H1 (cell line): Measurements from ENCODE around the gene USP3. TPM values are rescaled to one million over a fixed set of nuclear protein-coding genes. Genes with fewer than 3 reads are reported as not detected.

Source experiments
- CTCF ChIA-PET: fragments of 300-600 bp; sonication (Branson Sonifier 250); formaldehyde crosslinking; loops from one replicate; lab custom pipeline; 2021; ENCODE audit not compliant: partially characterized antibody; lab: Charles Lee
- POLR2A ChIA-PET: fragments of 300-600 bp; sonication (Branson Sonifier 250); formaldehyde crosslinking; loops from one replicate; lab custom pipeline; 2021; ENCODE audit warnings: inconsistent platforms; ENCODE audit not compliant: partially characterized antibody; lab: Charles Lee
- DNase-seq, 2 experiments: peaks; one replicate each; pipeline versions ENCODE4 v3.0.0 to v3.0.0-alpha.2; 2010 to 2022; ENCODE audit warnings: low spot score in 2 of 2, low read depth in 1 of 2, mixed read lengths in 1 of 2
- FAIRE-seq: peaks from 2 replicates; lab custom pipeline; 2011; peaks lifted over from hg19 to GRCh38; lab: Jason Lieb, UNC
- H2AFZ ChIP-seq: 2 replicates; pipeline ENCODE4 v1.8.1; 2012; ENCODE audit warnings: low read length, inconsistent platforms
- H2AK5ac ChIP-seq: 2 replicates; pipeline ENCODE4 v1.6.1; 2013; ENCODE audit warnings: low read depth, low read length
- H2BK120ac ChIP-seq: replicated peaks from 2 replicates; pipeline ENCODE3; 2013; ENCODE audit warnings: low read depth, low read length, inconsistent platforms
- H2BK12ac ChIP-seq: 2 replicates; pipeline ENCODE4 v1.6.1; 2013; ENCODE audit warnings: low read depth, low read length
- H2BK15ac ChIP-seq: 2 replicates; pipeline ENCODE4 v1.6.1; 2013; ENCODE audit warnings: low read length
- H2BK20ac ChIP-seq: 2 replicates; pipeline ENCODE4 v1.6.1; 2013; ENCODE audit warnings: low read length
- H2BK5ac ChIP-seq: 2 replicates; pipeline ENCODE4 v1.6.1; 2013; ENCODE audit warnings: low read depth, low read length
- H3K14ac ChIP-seq: 2 replicates; pipeline ENCODE4 v1.6.1; 2013; ENCODE audit warnings: inconsistent platforms; ENCODE audit not compliant: insufficient read length
- H3K18ac ChIP-seq: 2 replicates; pipeline ENCODE4 v1.6.1; 2013; ENCODE audit warnings: low read length; ENCODE audit errors: extremely low read depth
- H3K23ac ChIP-seq: 2 replicates; pipeline ENCODE4 v1.6.1; 2013; ENCODE audit warnings: inconsistent platforms; ENCODE audit not compliant: insufficient read length
- H3K23me2 ChIP-seq: 2 replicates; pipeline ENCODE4 v1.6.1; 2013; ENCODE audit warnings: low read depth, low read length
- H3K27ac ChIP-seq: 2 replicates; pipeline ENCODE4 v1.6.1; 2011; ENCODE audit warnings: low read depth, low read length, inconsistent platforms
- H3K27me3 ChIP-seq, 4 experiments: replicated peaks in 1 of 4; 1 replicate in 1 of 4; 2 replicates in 3 of 4; pipeline versions ENCODE4 v1.6.1 to v1.8.1; 2011 to 2013; ENCODE audit warnings: low read length in 3 of 4, mild to moderate bottlenecking in 3 of 4, inconsistent platforms in 2 of 4, mixed read lengths in 2 of 4, moderate library complexity in 1 of 4; ENCODE audit not compliant: control insufficient read depth in 3 of 4, insufficient read depth in 3 of 4; ENCODE audit errors: extremely low read depth in 1 of 4
- H3K36me3 ChIP-seq, 4 experiments: 2 replicates each; pipeline versions ENCODE4 v1.6.1 to v1.8.1; 2011 to 2013; ENCODE audit warnings: mild to moderate bottlenecking in 4 of 4, low read length in 3 of 4, moderate library complexity in 2 of 4, control low read depth in 1 of 4, inconsistent platforms in 1 of 4; ENCODE audit not compliant: insufficient read depth in 4 of 4, control insufficient read depth in 2 of 4
- H3K4ac ChIP-seq: replicated peaks from 2 replicates; pipeline ENCODE3; 2013; ENCODE audit warnings: low read length, low read depth, mixed read lengths, inconsistent platforms; ENCODE audit not compliant: insufficient read length
- H3K4me1 ChIP-seq, 4 experiments: replicated peaks in 1 of 4; 1 replicate in 1 of 4; 2 replicates in 3 of 4; pipeline versions ENCODE4 v1.6.1 to v1.8.1; 2011 to 2013; ENCODE audit warnings: low read length in 3 of 4, inconsistent platforms in 2 of 4, mixed read lengths in 1 of 4; ENCODE audit not compliant: insufficient read depth in 4 of 4, control insufficient read depth in 3 of 4
- H3K4me2 ChIP-seq, 2 experiments: 2 replicates each; pipeline versions ENCODE4 v1.6.1 to v1.8.1; 2011 to 2013; ENCODE audit warnings: low read depth in 2 of 2, low read length in 2 of 2, control low read depth in 1 of 2, inconsistent platforms in 1 of 2, mild to moderate bottlenecking in 1 of 2; ENCODE audit not compliant: insufficient read depth in 1 of 2
- H3K4me3 ChIP-seq, 4 experiments: fragments of 200-600, 300-600 bp in 1 of 4; sonication (generic), shearing (Covaris generic), sonication (Bioruptor Twin) in 1 of 4; 2 replicates each; pipeline versions ENCODE4 v1.5.1 to v1.8.1; 2011 to 2016; ENCODE audit warnings: low read length in 4 of 4, low read depth in 3 of 4, control low read depth in 2 of 4, inconsistent platforms in 2 of 4, mild to moderate bottlenecking in 2 of 4, mixed read lengths in 1 of 4, moderate library complexity in 1 of 4; ENCODE audit not compliant: insufficient read depth in 2 of 4; ENCODE audit errors: extremely low read depth in 1 of 4
- H3K56ac ChIP-seq: replicated peaks from 2 replicates; pipeline ENCODE3; 2013; ENCODE audit warnings: low read depth, mild to moderate bottlenecking, mixed read lengths, low read length, inconsistent platforms; ENCODE audit not compliant: insufficient read length
- H3K79me1 ChIP-seq: 2 replicates; pipeline ENCODE4 v1.6.1; 2013; ENCODE audit warnings: low read depth, low read length, control low read depth
- H3K79me2 ChIP-seq, 2 experiments: 2 replicates each; pipeline versions ENCODE4 v1.6.1 to v1.8.1; 2012 to 2013; ENCODE audit warnings: low read length in 2 of 2, mild to moderate bottlenecking in 2 of 2, inconsistent platforms in 1 of 2; ENCODE audit not compliant: insufficient read depth in 2 of 2, control insufficient read depth in 1 of 2
- H3K9ac ChIP-seq, 4 experiments: replicated peaks in 1 of 4; 1 replicate in 1 of 4; 2 replicates in 3 of 4; pipeline versions ENCODE4 v1.6.1 to v1.8.1; 2011 to 2013; ENCODE audit warnings: low read depth in 3 of 4, low read length in 3 of 4, control low read depth in 2 of 4, mild to moderate bottlenecking in 2 of 4, moderate library complexity in 2 of 4, inconsistent platforms in 1 of 4; ENCODE audit errors: extremely low read depth in 1 of 4
- H3K9me3 ChIP-seq, 2 experiments: 2 replicates each; pipeline versions ENCODE4 v1.6.1 to v1.8.1; 2012 to 2013; ENCODE audit warnings: mild to moderate bottlenecking in 2 of 2, moderate library complexity in 2 of 2, control low read depth in 1 of 2, inconsistent platforms in 1 of 2, low read depth in 1 of 2, low read length in 1 of 2, mixed read lengths in 1 of 2; ENCODE audit not compliant: insufficient read depth in 2 of 2
- H4K20me1 ChIP-seq, 2 experiments: replicated peaks in 1 of 2; 2 replicates each; pipeline versions ENCODE3 to v1.8.1; 2011 to 2013; ENCODE audit warnings: inconsistent platforms in 2 of 2, low read length in 2 of 2, mild to moderate bottlenecking in 1 of 2; ENCODE audit not compliant: insufficient read depth in 2 of 2, control insufficient read depth in 1 of 2
- H4K5ac ChIP-seq: 2 replicates; pipeline ENCODE4 v1.6.1; 2013; ENCODE audit warnings: low read length, low read depth, mixed read lengths, inconsistent platforms; ENCODE audit not compliant: insufficient read length
- H4K8ac ChIP-seq: 2 replicates; pipeline ENCODE4 v1.8.0; 2013; ENCODE audit warnings: mild to moderate bottlenecking, moderate library complexity, low read length, inconsistent platforms; ENCODE audit not compliant: insufficient read depth; ENCODE audit errors: extremely low read depth
- H4K91ac ChIP-seq: replicated peaks from 2 replicates; pipeline ENCODE3; 2013; ENCODE audit warnings: low read length, mixed read lengths, inconsistent platforms; ENCODE audit not compliant: insufficient read length
- CTCF ChIP-seq, 3 experiments: IDR thresholded peaks; 1 replicate in 2 of 3; 2 replicates in 1 of 3; pipeline versions ENCODE4 v1.5.1 to v1.6.1; 2011; ENCODE audit warnings: low read length in 3 of 3, mild to moderate bottlenecking in 3 of 3, inconsistent platforms in 2 of 3, low read depth in 1 of 3, moderate library complexity in 1 of 3; ENCODE audit not compliant: insufficient read depth in 1 of 3; ENCODE audit errors: control extremely low read depth in 1 of 3
- EP300 ChIP-seq, 2 experiments: IDR thresholded peaks; 1 replicate in 1 of 2; 2 replicates in 1 of 2; pipeline ENCODE4 v1.6.1; 2011 to 2012; ENCODE audit warnings: low read depth in 2 of 2, low read length in 2 of 2, mild to moderate bottlenecking in 2 of 2, borderline replicate concordance in 1 of 2, inconsistent platforms in 1 of 2, moderate library complexity in 1 of 2
- HDAC6 ChIP-seq: IDR thresholded peaks from one replicate; pipeline ENCODE4 v1.7.1; 2012; ENCODE audit warnings: low read depth, mild to moderate bottlenecking, inconsistent platforms, low read length, moderate library complexity
- JUN ChIP-seq: IDR thresholded peaks from 2 replicates; pipeline ENCODE4 v1.6.1; 2011; ENCODE audit warnings: low read depth, mild to moderate bottlenecking, improper control_type of control experiment, low read length
- KDM1A ChIP-seq: fragments of 200-600, 300-600 bp; sonication (generic); IDR thresholded peaks from 2 replicates; pipeline ENCODE4 v1.7.1; 2016; ENCODE audit warnings: mild to moderate bottlenecking, low read length, borderline replicate concordance
- RXRA ChIP-seq: IDR thresholded peaks from 2 replicates; pipeline ENCODE4 v1.6.1; 2011; ENCODE audit warnings: low read depth, mild to moderate bottlenecking, low read length, moderate library complexity; ENCODE audit not compliant: insufficient read depth
- SUZ12 ChIP-seq: fragments of 200-600 bp; sonication (generic); IDR thresholded peaks from 2 replicates; pipeline ENCODE4 v1.6.1; 2012; ENCODE audit warnings: mild to moderate bottlenecking, inconsistent platforms, low read length, moderate library complexity, mixed read lengths
- TEAD4 ChIP-seq: IDR thresholded peaks from 2 replicates; pipeline ENCODE4 v1.6.1; 2012; ENCODE audit warnings: low read depth, low read length, inconsistent platforms, mixed read lengths
- WGBS, 2 experiments: shearing (Covaris generic) in 1 of 2; methylation state at CpG; one replicate each; pipeline versions ENCODE4 v1.1.6 to v1.1.7; 2013 to 2015; ENCODE audit warnings: low lambda C conversion rate in 2 of 2, mixed read lengths in 2 of 2, inconsistent platforms in 1 of 2, low coverage in 1 of 2, missing lambda C conversion rate in 1 of 2; ENCODE audit not compliant: insufficient replicate concordance in 2 of 2, insufficient coverage in 1 of 2, insufficient read length in 1 of 2; ENCODE audit errors: extremely low coverage in 1 of 2, missing lambda C conversion rate in 1 of 2; 5-methylcytosine and 5-hydroxymethylcytosine counted together
- polyA plus RNA-seq, 7 experiments: library from polyadenylated mRNA; depleted of rRNA in 3 of 7; stranded (reverse) in 5 of 7; unstranded in 2 of 7; fragments of >200 nt in 5 of 7; fragments of 200-250 nt in 2 of 7; gene quantifications; 1 replicate in 5 of 7; 2 replicates in 1 of 7; 4 replicates in 1 of 7; pipeline versions ENCODE4 v1.2.1 to v1.2.3, GENCODE V29; 2011 to 2013; ENCODE audit warnings: missing spikeins in 2 of 7, mixed read lengths in 2 of 7
- total RNA-seq: library from RNA; stranded (reverse); fragmentation: NEBNext Ultra II Directional; extraction: Animal tissue kit (Norgen Biotek cat#: 25700); gene quantifications from 2 replicates; pipeline ENCODE4 v1.2.1, GENCODE V29; 2021
- TF ChIP-seq, protein P1 (sequence below): IDR thresholded peaks from 2 replicates; pipeline ENCODE4 v1.6.1; 2011; ENCODE audit warnings: low read length, improper control_type of control experiment

The USP3 gene
- total and polyA plus RNA-seq, 2 of the 8 experiments (the other 6 are each of a cell fraction or from before 2014, with no cell fraction given): 15.5 to 16.2 TPM

DNA sequence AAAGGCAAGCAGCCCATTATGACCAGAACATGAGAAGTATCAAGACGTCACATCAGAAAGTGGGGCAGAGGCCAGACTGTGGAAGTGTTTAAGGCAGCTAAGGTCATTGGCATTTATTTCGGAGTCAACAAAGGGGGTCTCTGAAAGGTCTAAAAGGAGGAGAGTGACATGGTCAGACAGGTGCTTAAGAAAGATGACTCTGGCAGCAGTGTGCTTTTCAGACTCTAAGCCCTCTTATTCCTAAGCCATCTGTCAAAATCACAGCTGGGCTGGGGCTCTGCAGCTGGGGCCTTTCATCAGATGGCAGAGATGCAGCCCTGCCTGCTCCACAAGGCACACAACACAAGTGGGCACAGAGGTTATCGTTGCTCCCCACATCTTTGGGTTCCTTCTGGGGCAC, 106.8 kb downstream of the USP3 start:
- H4K8ac ChIP-seq: no peak overlapping the region
- no peak overlapping the region for H2BK5ac ChIP-seq
- DNase-seq (no peak), FAIRE-seq (no peak)
- no peaks in the 10 kb centered on the region for H3K79me1 ChIP-seq
- H3K27me3 ChIP-seq: no peaks in the 10 kb centered on the region
- no peak overlapping the region for H4K5ac ChIP-seq
- H3K9ac ChIP-seq: no peak overlapping the region
- no peak overlapping the region for H2BK120ac ChIP-seq
- H3K4me3 ChIP-seq: no peak overlapping the region
- H2BK15ac ChIP-seq: no peak overlapping the region
- H2AK5ac ChIP-seq: no peak overlapping the region
- no peak overlapping the region for H2AFZ ChIP-seq
- peaks cover 7 to 26% (median 10%) of the 10 kb centered on the region in 4 experiments; a peak in 6 of 8 replicates for H3K36me3 ChIP-seq
- no peak overlapping the region for H2BK20ac ChIP-seq
- CTCF ChIA-PET: interaction anchor here (1.1 to 3.5 kb wide), 9 partner anchors 10 to 467 kb away, joined by 3 to 37 read pairs (median 6); partner anchors contain the start of gene FBXL22
- no peaks in the 10 kb centered on the region for H3K79me2 ChIP-seq
- H3K56ac ChIP-seq: no peak overlapping the region
- no peaks in the 10 kb centered on the region for H3K4me1 ChIP-seq
- H3K9me3 ChIP-seq: no peaks in the 10 kb centered on the region
- H3K4me2 ChIP-seq: no peak overlapping the region
- no peak overlapping the region for H3K27ac ChIP-seq
- no peak overlapping the region for H4K91ac ChIP-seq
- no peaks in the 10 kb centered on the region for H4K20me1 ChIP-seq
- no peak overlapping the region for H2BK12ac ChIP-seq
- no peak overlapping the region for H3K18ac ChIP-seq
- H3K23me2 ChIP-seq: no peaks in the 10 kb centered on the region
- WGBS, 2 experiments: 95% methylated on average over 3 of the region's 3 CpGs; no CpG with 5 or more reads in 1 of the 2 experiments
- POLR2A ChIA-PET: no interaction called here
- H3K4ac ChIP-seq: no peak overlapping the region
- H3K14ac ChIP-seq: no peak overlapping the region
- H3K23ac ChIP-seq: no peak overlapping the region
- no peak for TF ChIP-seq KDM1A
- TF ChIP-seq HDAC6: no peak
- no peak for TF ChIP-seq JUN
- TF ChIP-seq, protein P1, sequence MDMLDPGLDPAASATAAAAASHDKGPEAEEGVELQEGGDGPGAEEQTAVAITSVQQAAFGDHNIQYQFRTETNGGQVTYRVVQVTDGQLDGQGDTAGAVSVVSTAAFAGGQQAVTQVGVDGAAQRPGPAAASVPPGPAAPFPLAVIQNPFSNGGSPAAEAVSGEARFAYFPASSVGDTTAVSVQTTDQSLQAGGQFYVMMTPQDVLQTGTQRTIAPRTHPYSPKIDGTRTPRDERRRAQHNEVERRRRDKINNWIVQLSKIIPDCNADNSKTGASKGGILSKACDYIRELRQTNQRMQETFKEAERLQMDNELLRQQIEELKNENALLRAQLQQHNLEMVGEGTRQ: no peak
- TF ChIP-seq TEAD4: no peak
- TF ChIP-seq RXRA: no peak
- TF ChIP-seq SUZ12: no peak
- TF ChIP-seq EP300 (IDR thresholded peaks at IDR 0.05; ENCODE audit: borderline replicate concordance in 1 of 2, low read depth in 2 of 2, low read length in 2 of 2): no peak
- no peak for TF ChIP-seq CTCF (IDR thresholded peaks at IDR 0.05; ENCODE audit: control extremely low read depth in 1 of 3, insufficient read depth in 1 of 3, low read depth in 1 of 3, low read length in 3 of 3)
